K562 (cell line): ENCODE measurements around the gene OR2B6. TPM values are rescaled to one million over a fixed set of nuclear protein-coding genes. Genes with fewer than 3 reads are reported as not detected.
A peak's percentile ranks its signal among the peaks of the same experiment; 100 is the strongest.

Experiments
- ATAC-seq: fragments of 200-7000 bp; cut with Tn5 transposase; 3 replicates; pipeline ENCODE4 v1.9.1; 2020; ENCODE audit warnings: moderate library complexity
- BruUV-seq: library from RNA; stranded (reverse); fragments of 400-500 nt; replicated peaks from 2 replicates; lab custom pipeline; 2021; lab: Mats Ljungman, UMichigan
- CTCF ChIA-PET: fragments of 300-600 bp; formaldehyde crosslinking; extraction: SDS; loops from one replicate; lab custom pipeline; 2021; ENCODE audit warnings: low intra/inter-chr PET ratio; lab: Yijun Ruan, JAX
- POLR2A ChIA-PET: fragments of 300-600, 350-650 bp; sonication (Branson Sonifier 250); formaldehyde crosslinking; extraction: SDS; loops from one replicate; lab custom pipeline; 2021; ENCODE audit warnings: antibody characterized with exemption, inconsistent platforms; lab: Yijun Ruan, JAX
- DNase-seq, 4 experiments: peaks; one replicate each; pipeline versions ENCODE4 v3.0.0 to v3.0.0-alpha.2; 2011 to 2018; ENCODE audit warnings: low spot score in 3 of 4, mixed read lengths in 3 of 4; ENCODE audit errors: extremely low read depth in 1 of 4
- FAIRE-seq: peaks from 2 replicates; lab custom pipeline; 2011; peaks lifted over from hg19 to GRCh38; lab: Jason Lieb, UNC
- H2AFZ ChIP-seq: 2 replicates; pipeline ENCODE4 v1.6.0; 2011; ENCODE audit warnings: low read depth, low read length, control low read depth, inconsistent platforms
- H3K27ac ChIP-seq: fragments of 200-600 bp; 3 replicates; pipeline ENCODE4 v1.8.0; 2011; ENCODE audit warnings: low read depth, mild to moderate bottlenecking, control low read depth, inconsistent platforms, low read length, moderate library complexity, mixed read lengths; ENCODE audit errors: extremely low read depth
- H3K27me3 ChIP-seq, 2 experiments: fragments of 300-600 bp in 1 of 2; 2 replicates in 1 of 2; 3 replicates in 1 of 2; pipeline versions ENCODE4 v1.6.0 to v1.8.0; 2011; ENCODE audit warnings: inconsistent platforms in 2 of 2, low read length in 2 of 2, mild to moderate bottlenecking in 1 of 2, mixed read lengths in 1 of 2, moderate library complexity in 1 of 2; ENCODE audit not compliant: control insufficient read depth in 2 of 2, insufficient read depth in 2 of 2
- H3K36me3 ChIP-seq: fragments of 300-600 bp; 3 replicates; pipeline ENCODE4 v1.8.0; 2011; ENCODE audit warnings: mild to moderate bottlenecking, low read length, inconsistent platforms; ENCODE audit not compliant: control insufficient read depth, insufficient read depth
- H3K4me1 ChIP-seq, 2 experiments: fragments of 200-600 bp in 1 of 2; replicated peaks in 1 of 2; 2 replicates in 1 of 2; 3 replicates in 1 of 2; pipeline versions ENCODE4 v1.5.1 to v1.8.0; 2011; ENCODE audit warnings: inconsistent platforms in 2 of 2, low read length in 2 of 2, mild to moderate bottlenecking in 1 of 2, mixed read lengths in 1 of 2, moderate library complexity in 1 of 2; ENCODE audit not compliant: control insufficient read depth in 2 of 2, insufficient read depth in 2 of 2
- H3K4me2 ChIP-seq: 2 replicates; pipeline ENCODE4 v1.6.1; 2011; ENCODE audit warnings: low read length, control low read depth, inconsistent platforms, mixed read lengths; ENCODE audit not compliant: insufficient read depth
- H3K4me3 ChIP-seq: fragments of 200-600 bp; sonication (generic), shearing (Covaris generic); 2 replicates; pipeline ENCODE4 v1.5.1; 2016; ENCODE audit warnings: control low read depth, inconsistent platforms
- H3K79me2 ChIP-seq: fragments of 200-600 bp; 3 replicates; pipeline ENCODE4 v1.8.0; 2011; ENCODE audit warnings: low read length, inconsistent platforms; ENCODE audit not compliant: control insufficient read depth, insufficient read depth
- H3K9ac ChIP-seq, 2 experiments: 2 replicates each; pipeline versions ENCODE4 v1.6.0 to v1.6.1; 2011; ENCODE audit warnings: low read depth in 2 of 2, low read length in 2 of 2, control low read depth in 1 of 2, inconsistent platforms in 1 of 2, mild to moderate bottlenecking in 1 of 2, mixed read lengths in 1 of 2; ENCODE audit not compliant: insufficient read depth in 1 of 2
- H3K9me1 ChIP-seq: one replicate; pipeline ENCODE4 v1.6.0; 2011; ENCODE audit warnings: inconsistent platforms, mild to moderate bottlenecking, low read length, moderate library complexity; ENCODE audit not compliant: control insufficient read depth, insufficient read depth
- H3K9me3 ChIP-seq: replicated peaks from 2 replicates; pipeline ENCODE4 v1.5.1; 2011; ENCODE audit warnings: low read depth, low read length, inconsistent platforms; ENCODE audit not compliant: control insufficient read depth, insufficient read depth
- H4K20me1 ChIP-seq: replicated peaks from 2 replicates; pipeline ENCODE4 v1.6.1; 2011; ENCODE audit warnings: low read length, inconsistent platforms, mixed read lengths; ENCODE audit not compliant: control insufficient read depth, insufficient read depth
- BRD9 ChIP-seq: fragments of 450-650 bp; IDR thresholded peaks from 2 replicates; pipeline ENCODE4 v1.6.1; 2018; ENCODE audit warnings: low read depth; ENCODE audit not compliant: partially characterized antibody
- CBFA2T2 ChIP-seq: fragments of 450-650 bp; conservative IDR thresholded peaks from 2 replicates; pipeline ENCODE4 v1.6.1; 2017; ENCODE audit warnings: mild to moderate bottlenecking
- CHD4 ChIP-seq: fragments of 200-600 bp; sonication (generic); IDR thresholded peaks from 3 replicates; pipeline ENCODE4 v1.6.1; 2012; ENCODE audit warnings: low read depth, mild to moderate bottlenecking, mixed read lengths, low read length, inconsistent platforms; ENCODE audit not compliant: insufficient read depth, insufficient replicate concordance, poor library complexity, severe bottlenecking
- CSDE1 ChIP-seq, 2 experiments: fragments of 450-650 bp; IDR thresholded peaks; 2 replicates each; pipeline ENCODE4 v1.6.1; 2016; ENCODE audit warnings: mild to moderate bottlenecking in 1 of 2
- EGR1 ChIP-seq: fragments of 450-650 bp; conservative IDR thresholded peaks from 2 replicates; pipeline ENCODE4 v1.6.1; 2017; ENCODE audit warnings: mild to moderate bottlenecking
- ELF4 ChIP-seq: fragments of 450-650 bp; formaldehyde crosslinking; IDR thresholded peaks from 2 replicates; pipeline ENCODE4 v1.4.0; 2022; ENCODE audit warnings: missing genetic modification characterization
- HNRNPLL ChIP-seq: fragments of 200-400 bp; formaldehyde crosslinking; IDR thresholded peaks from 2 replicates; pipeline ENCODE4 v1.6.1; 2017; ENCODE audit warnings: low read length, low read depth, mild to moderate bottlenecking; ENCODE audit not compliant: poor library complexity, severe bottlenecking
- HNRNPUL1 ChIP-seq: fragments of 200-400 bp; formaldehyde crosslinking; IDR thresholded peaks from 2 replicates; pipeline ENCODE4 v1.6.1; 2017; ENCODE audit warnings: low read length
- MYNN ChIP-seq, 2 experiments: sonication (generic); formaldehyde crosslinking in 1 of 2; IDR thresholded peaks; 2 replicates each; pipeline versions ENCODE4 v1.5.0 to v1.6.1; 2016 to 2020; ENCODE audit warnings: antibody characterized with exemption in 1 of 2, missing genetic modification reagents in 1 of 2
- NFYB ChIP-seq: IDR thresholded peaks from 2 replicates; pipeline ENCODE4 v1.6.1; 2011; ENCODE audit warnings: mild to moderate bottlenecking, moderate library complexity; ENCODE audit not compliant: insufficient read length; ENCODE audit errors: extremely low read depth
- RFX5 ChIP-seq: IDR thresholded peaks from 2 replicates; pipeline ENCODE4 v1.6.1; 2011; ENCODE audit warnings: low read depth, mild to moderate bottlenecking, improper control_type of control experiment, low read length
- SP2 ChIP-seq: IDR thresholded peaks from 2 replicates; pipeline ENCODE4 v1.6.1; 2011; ENCODE audit warnings: mild to moderate bottlenecking, low read depth, low read length, moderate library complexity; ENCODE audit not compliant: poor library complexity, severe bottlenecking; ENCODE audit errors: extremely low read depth
- TSC22D4 ChIP-seq: fragments of 450-650 bp; IDR thresholded peaks from 2 replicates; pipeline ENCODE4 v1.6.1; 2016; ENCODE audit warnings: missing genetic modification characterization, missing biosample characterization, control low read depth
- ZNF561 ChIP-seq: fragments of 450-650 bp; formaldehyde crosslinking; conservative IDR thresholded peaks from 2 replicates; pipeline ENCODE4 v1.4.0; 2020; ENCODE audit warnings: mild to moderate bottlenecking, moderate library complexity
- ZNF589 ChIP-seq: fragments of 200-800 bp; sonication (Bioruptor generic); IDR thresholded peaks from 2 replicates; pipeline ENCODE4 v1.6.1; 2016; ENCODE audit warnings: low read depth, missing genetic modification characterization, missing compliant biosample characterization
- ZNF764 ChIP-seq: fragments of 250-450 bp; sonication (Bioruptor Pico); IDR thresholded peaks from 2 replicates; pipeline ENCODE4 v1.4.0; 2020; ENCODE audit warnings: low read depth, mild to moderate bottlenecking, moderate library complexity
- WGBS: fragments of 100-300 bp; shearing (Covaris generic); methylation state at CpG from one replicate; pipeline ENCODE4 v1.1.6; 2016; ENCODE audit warnings: low coverage, mixed read lengths; ENCODE audit not compliant: insufficient coverage; ENCODE audit errors: missing lambda C conversion rate; 5-methylcytosine and 5-hydroxymethylcytosine counted together
- in situ Hi-C: fragments of 300-500 bp; cut with MboI; formaldehyde crosslinking; loops from 4 replicates; pipeline ENCODE4 v1.15.0; 2018; ENCODE audit warnings: inconsistent platforms, mixed read lengths
- intact Hi-C: fragments of 100-400 bp; cut with micrococcal nuclease; formaldehyde crosslinking; loops from 2 replicates; pipeline ENCODE4 v1.14.2; 2022
- polyA plus RNA-seq, 8 experiments: library from polyadenylated mRNA; depleted of rRNA in 4 of 8; stranded (reverse) in 5 of 8; unstranded in 3 of 8; fragments of >200 nt; fragmentation: Nextera tagmentation in 2 of 8; fragmentation: Illumina TruSeq in 1 of 8; extraction: Ambion mirVana in 2 of 8; extraction: Trizol in 1 of 8; gene quantifications; 2 replicates each; pipeline versions ENCODE4 v1.2.1 to v1.2.3, GENCODE V29; 2011 to 2014; ENCODE audit warnings: inconsistent platforms in 1 of 8, missing spikeins in 1 of 8
- total RNA-seq, 7 experiments: library from RNA; depleted of rRNA in 6 of 7; stranded (reverse); fragments of >200 nt in 6 of 7; fragmentation: Illumina TruSeq in 2 of 7; extraction: Trizol in 2 of 7; gene quantifications; 2 replicates each; pipeline versions ENCODE4 v1.2.1 to v1.2.3, GENCODE V29; 2011 to 2021; ENCODE audit warnings: low replicate concordance in 1 of 7
- TF ChIP-seq, protein P1 (sequence below): sonication (generic); formaldehyde crosslinking; IDR thresholded peaks from 2 replicates; pipeline ENCODE4 v1.8.0; 2022; ENCODE audit warnings: missing genetic modification reagents, mild to moderate bottlenecking, moderate library complexity, borderline replicate concordance
- TF ChIP-seq, protein P2 (sequence below): fragments of 200-800 bp; sonication (Bioruptor generic); IDR thresholded peaks from 2 replicates; pipeline ENCODE4 v1.6.1; 2017; ENCODE audit warnings: missing genetic modification characterization, missing compliant biosample characterization
- TF ChIP-seq, protein P3 (sequence below): fragments of 450-650 bp; IDR thresholded peaks from one replicate; pipeline ENCODE4 v1.6.1; 2018; ENCODE audit warnings: mild to moderate bottlenecking, moderate library complexity; ENCODE audit not compliant: partially characterized antibody

The OR2B6 gene
- total and polyA plus RNA-seq, 9 of the 15 experiments (the other 6 are each of a cell fraction or from before 2014, with no cell fraction given): 1.9 to 18.7 (median 4.4) TPM

DNA sequence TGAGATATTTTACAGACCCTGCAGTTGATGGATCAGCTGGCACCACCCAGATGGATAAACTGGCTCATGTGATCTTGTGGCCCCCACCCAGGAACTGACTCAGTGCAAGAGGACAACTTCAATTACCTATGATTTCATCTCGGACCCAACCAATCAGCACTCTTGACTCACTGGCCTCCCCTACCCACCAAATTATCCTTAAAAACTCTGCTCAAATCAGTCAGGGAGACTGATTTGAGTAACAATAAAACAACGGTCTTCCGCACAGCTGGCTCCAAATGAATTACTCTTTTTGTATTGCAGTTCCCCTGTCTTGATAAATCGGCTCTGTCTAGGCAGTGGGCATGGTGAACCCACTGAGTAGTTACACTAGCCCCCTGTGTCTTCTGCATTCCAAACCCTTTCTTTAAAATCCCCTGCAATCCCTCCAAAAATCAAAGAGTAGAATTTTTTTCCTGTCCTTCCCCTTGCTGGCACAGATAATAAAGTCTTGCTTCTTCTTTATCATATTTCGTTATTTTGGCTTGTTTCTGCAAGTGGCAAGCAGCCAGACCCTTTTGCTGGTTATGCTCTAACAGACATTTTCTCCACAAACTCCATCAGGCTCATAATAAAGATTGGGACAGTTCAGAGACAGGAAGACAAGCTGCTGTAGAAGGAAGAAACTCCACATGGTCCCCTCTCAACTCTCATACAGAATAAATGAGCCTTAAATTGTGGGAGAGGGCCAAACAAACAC lies 48.3 kb downstream of the OR2B6 start:
- Histone ChIP-seq H3K9me1 (no peaks in the 10 kb centered on the region), H3K9ac (no peak overlapping the region), H3K4me1 (peaks cover 8 to 17% of the 10 kb centered on the region in 2 experiments), H3K4me2 (no peak overlapping the region), H3K27ac (no peak overlapping the region), H3K79me2 (no peaks in the 10 kb centered on the region), H2AFZ (0 out of 2 replicates have a peak overlapping the region, but pooled peaks have one; percentile 69), H3K9me3 (no peaks in the 10 kb centered on the region), H3K36me3 (no peaks in the 10 kb centered on the region), H4K20me1 (no peaks in the 10 kb centered on the region), H3K27me3 (no peaks in the 10 kb centered on the region), H3K4me3 (no peak overlapping the region)
- ATAC-seq (no peak), FAIRE-seq (no peak), DNase-seq (peak in 1 of 4 experiments; percentile 21)
- WGBS: 28% methylated on average over 5 of the region's 5 CpGs
- POLR2A ChIA-PET: interaction anchor here (0.6 kb wide), 1 partner anchor 362 kb away, joined by 3 read pairs; no protein-coding TSS in a partner anchor
- intact Hi-C loops: no loop called here
- BruUV-seq: no TSS peak
- CTCF ChIA-PET: no interaction called here
- in situ Hi-C loops: no loop called here
- TF ChIP-seq MYNN (IDR thresholded peaks at IDR 0.05) (no peak), MYNN (CRISPR knock-in tag; IDR thresholded peaks at IDR 0.05) (no peak), ZNF589 (no peak), CBFA2T2 (no peak), CHD4 (no peak), CSDE1 (IDR thresholded peaks at IDR 0.05) (no peak), ZNF561 (CRISPR knock-in tag) (no peak), TSC22D4 (tag) (no peak), ZNF764 (no peak), RFX5 (no peak), HNRNPLL (no peak), HNRNPUL1 (no peak), SP2 (no peak), ELF4 (CRISPR knock-in tag) (no peak), EGR1 (no peak), NFYB (no peak), BRD9 (no peak)
- TF ChIP-seq, protein P1, sequence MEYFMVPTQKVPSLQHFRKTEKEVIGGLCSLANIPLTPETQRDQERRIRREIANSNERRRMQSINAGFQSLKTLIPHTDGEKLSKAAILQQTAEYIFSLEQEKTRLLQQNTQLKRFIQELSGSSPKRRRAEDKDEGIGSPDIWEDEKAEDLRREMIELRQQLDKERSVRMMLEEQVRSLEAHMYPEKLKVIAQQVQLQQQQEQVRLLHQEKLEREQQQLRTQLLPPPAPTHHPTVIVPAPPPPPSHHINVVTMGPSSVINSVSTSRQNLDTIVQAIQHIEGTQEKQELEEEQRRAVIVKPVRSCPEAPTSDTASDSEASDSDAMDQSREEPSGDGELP (CRISPR knock-in tag): peak; percentile 42; the same call in 1 of the 2 replicates
- TF ChIP-seq, protein P2, sequence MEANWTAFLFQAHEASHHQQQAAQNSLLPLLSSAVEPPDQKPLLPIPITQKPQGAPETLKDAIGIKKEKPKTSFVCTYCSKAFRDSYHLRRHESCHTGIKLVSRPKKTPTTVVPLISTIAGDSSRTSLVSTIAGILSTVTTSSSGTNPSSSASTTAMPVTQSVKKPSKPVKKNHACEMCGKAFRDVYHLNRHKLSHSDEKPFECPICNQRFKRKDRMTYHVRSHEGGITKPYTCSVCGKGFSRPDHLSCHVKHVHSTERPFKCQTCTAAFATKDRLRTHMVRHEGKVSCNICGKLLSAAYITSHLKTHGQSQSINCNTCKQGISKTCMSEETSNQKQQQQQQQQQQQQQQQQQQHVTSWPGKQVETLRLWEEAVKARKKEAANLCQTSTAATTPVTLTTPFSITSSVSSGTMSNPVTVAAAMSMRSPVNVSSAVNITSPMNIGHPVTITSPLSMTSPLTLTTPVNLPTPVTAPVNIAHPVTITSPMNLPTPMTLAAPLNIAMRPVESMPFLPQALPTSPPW (CRISPR knock-in tag): peak; percentile 36; the same call in 1 of the 2 replicates
- TF ChIP-seq, protein P3, sequence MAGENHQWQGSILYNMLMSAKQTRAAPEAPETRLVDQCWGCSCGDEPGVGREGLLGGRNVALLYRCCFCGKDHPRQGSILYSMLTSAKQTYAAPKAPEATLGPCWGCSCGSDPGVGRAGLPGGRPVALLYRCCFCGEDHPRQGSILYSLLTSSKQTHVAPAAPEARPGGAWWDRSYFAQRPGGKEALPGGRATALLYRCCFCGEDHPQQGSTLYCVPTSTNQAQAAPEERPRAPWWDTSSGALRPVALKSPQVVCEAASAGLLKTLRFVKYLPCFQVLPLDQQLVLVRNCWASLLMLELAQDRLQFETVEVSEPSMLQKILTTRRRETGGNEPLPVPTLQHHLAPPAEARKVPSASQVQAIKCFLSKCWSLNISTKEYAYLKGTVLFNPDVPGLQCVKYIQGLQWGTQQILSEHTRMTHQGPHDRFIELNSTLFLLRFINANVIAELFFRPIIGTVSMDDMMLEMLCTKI: no peak
